Stimulated activated CD8-positive, alpha-beta memory T cell treated with anti-CD3 and anti-CD28 coated beads, Interleukin-4, amount 100 ng/mL, for 1 hour (primary cell): ENCODE results near the gene LIX1L.
A peak's percentile ranks its signal among the peaks of the same experiment; 100 is the strongest.

Experiments used
- DNase-seq, 2 donors: peaks; one replicate each; pipeline ENCODE4 v3.0.0-alpha.2; 2020; ENCODE audit warnings: low read depth in 2 of 2, low spot score in 1 of 2

Gene LIX1L

GRCh38 chr1:145895471-145895870 is 62.3 kb downstream of the LIX1L start:
- no peak for DNase-seq

- no peak for DNase-seq
Measured at GRCh38 chr1:145893306-145894055, 64.3 kb downstream of the LIX1L start.

- no peak for DNase-seq
Measured at GRCh38 chr1:145892486-145893087, 65.2 kb downstream of the LIX1L start.

GRCh38 chr1:145891587-145892485 is 66.0 kb downstream of the LIX1L start:
- DNase-seq: peak; percentile 11 to 25

GRCh38 chr1:145891143-145891542 is 66.7 kb downstream of the LIX1L start:
- DNase-seq: no peak

GRCh38 chr1:145889722-145890121 is 68.1 kb downstream of the LIX1L start:
- DNase-seq: no peak

GRCh38 chr1:145887631-145888030 is 70.2 kb downstream of the LIX1L start:
- no peak for DNase-seq

GRCh38 chr1:145886816-145887215 is 71.0 kb downstream of the LIX1L start:
- no peak for DNase-seq

- no peak for DNase-seq
Measured at GRCh38 chr1:145886390-145886789, 71.4 kb downstream of the LIX1L start.

GRCh38 chr1:145885738-145886287 is 72.0 kb downstream of the LIX1L start, which contains the start of gene ANKRD35:
TSS of gene ANKRD35 (minus strand) at chr1:145885866. CDS start at chr1:145885758, 108 bp downstream.
- DNase-seq: peak; percentile 51 to 72

- DNase-seq: no peak
Measured at GRCh38 chr1:145884675-145885074, 73.1 kb downstream of the LIX1L start.
